H1 (cell line): ENCODE data around the gene PIP5K1B. TPM values are rescaled to one million over a fixed set of nuclear protein-coding genes. Genes with fewer than 3 reads are reported as not detected.
A peak's percentile ranks its signal among the peaks of the same experiment; 100 is the strongest.

ENCODE experiments used
- CTCF ChIA-PET: fragments of 300-600 bp; sonication (Branson Sonifier 250); formaldehyde crosslinking; loops from one replicate; lab custom pipeline; 2021; ENCODE audit not compliant: partially characterized antibody; lab: Charles Lee
- POLR2A ChIA-PET: fragments of 300-600 bp; sonication (Branson Sonifier 250); formaldehyde crosslinking; loops from one replicate; lab custom pipeline; 2021; ENCODE audit warnings: inconsistent platforms; ENCODE audit not compliant: partially characterized antibody; lab: Charles Lee
- DNase-seq, 2 experiments: peaks; one replicate each; pipeline versions ENCODE4 v3.0.0 to v3.0.0-alpha.2; 2010 to 2022; ENCODE audit warnings: low spot score in 2 of 2, low read depth in 1 of 2, mixed read lengths in 1 of 2
- FAIRE-seq: peaks from 2 replicates; lab custom pipeline; 2011; peaks lifted over from hg19 to GRCh38; lab: Jason Lieb, UNC
- H2AFZ ChIP-seq: 2 replicates; pipeline ENCODE4 v1.8.1; 2012; ENCODE audit warnings: low read length, inconsistent platforms
- H2AK5ac ChIP-seq: 2 replicates; pipeline ENCODE4 v1.6.1; 2013; ENCODE audit warnings: low read depth, low read length
- H2BK120ac ChIP-seq: replicated peaks from 2 replicates; pipeline ENCODE3; 2013; ENCODE audit warnings: low read depth, low read length, inconsistent platforms
- H2BK12ac ChIP-seq: 2 replicates; pipeline ENCODE4 v1.6.1; 2013; ENCODE audit warnings: low read depth, low read length
- H2BK15ac ChIP-seq: 2 replicates; pipeline ENCODE4 v1.6.1; 2013; ENCODE audit warnings: low read length
- H2BK20ac ChIP-seq: 2 replicates; pipeline ENCODE4 v1.6.1; 2013; ENCODE audit warnings: low read length
- H2BK5ac ChIP-seq: 2 replicates; pipeline ENCODE4 v1.6.1; 2013; ENCODE audit warnings: low read depth, low read length
- H3K14ac ChIP-seq: 2 replicates; pipeline ENCODE4 v1.6.1; 2013; ENCODE audit warnings: inconsistent platforms; ENCODE audit not compliant: insufficient read length
- H3K18ac ChIP-seq: 2 replicates; pipeline ENCODE4 v1.6.1; 2013; ENCODE audit warnings: low read length; ENCODE audit errors: extremely low read depth
- H3K23ac ChIP-seq: 2 replicates; pipeline ENCODE4 v1.6.1; 2013; ENCODE audit warnings: inconsistent platforms; ENCODE audit not compliant: insufficient read length
- H3K23me2 ChIP-seq: 2 replicates; pipeline ENCODE4 v1.6.1; 2013; ENCODE audit warnings: low read depth, low read length
- H3K27ac ChIP-seq: 2 replicates; pipeline ENCODE4 v1.6.1; 2011; ENCODE audit warnings: low read depth, low read length, inconsistent platforms
- H3K27me3 ChIP-seq, 4 experiments: replicated peaks in 1 of 4; 1 replicate in 1 of 4; 2 replicates in 3 of 4; pipeline versions ENCODE4 v1.6.1 to v1.8.1; 2011 to 2013; ENCODE audit warnings: low read length in 3 of 4, mild to moderate bottlenecking in 3 of 4, inconsistent platforms in 2 of 4, mixed read lengths in 2 of 4, moderate library complexity in 1 of 4; ENCODE audit not compliant: control insufficient read depth in 3 of 4, insufficient read depth in 3 of 4; ENCODE audit errors: extremely low read depth in 1 of 4
- H3K36me3 ChIP-seq, 4 experiments: 2 replicates each; pipeline versions ENCODE4 v1.6.1 to v1.8.1; 2011 to 2013; ENCODE audit warnings: mild to moderate bottlenecking in 4 of 4, low read length in 3 of 4, moderate library complexity in 2 of 4, control low read depth in 1 of 4, inconsistent platforms in 1 of 4; ENCODE audit not compliant: insufficient read depth in 4 of 4, control insufficient read depth in 2 of 4
- H3K4ac ChIP-seq: replicated peaks from 2 replicates; pipeline ENCODE3; 2013; ENCODE audit warnings: low read length, low read depth, mixed read lengths, inconsistent platforms; ENCODE audit not compliant: insufficient read length
- H3K4me1 ChIP-seq, 4 experiments: replicated peaks in 1 of 4; 1 replicate in 1 of 4; 2 replicates in 3 of 4; pipeline versions ENCODE4 v1.6.1 to v1.8.1; 2011 to 2013; ENCODE audit warnings: low read length in 3 of 4, inconsistent platforms in 2 of 4, mixed read lengths in 1 of 4; ENCODE audit not compliant: insufficient read depth in 4 of 4, control insufficient read depth in 3 of 4
- H3K4me2 ChIP-seq, 2 experiments: 2 replicates each; pipeline versions ENCODE4 v1.6.1 to v1.8.1; 2011 to 2013; ENCODE audit warnings: low read depth in 2 of 2, low read length in 2 of 2, control low read depth in 1 of 2, inconsistent platforms in 1 of 2, mild to moderate bottlenecking in 1 of 2; ENCODE audit not compliant: insufficient read depth in 1 of 2
- H3K4me3 ChIP-seq, 4 experiments: fragments of 200-600, 300-600 bp in 1 of 4; sonication (generic), shearing (Covaris generic), sonication (Bioruptor Twin) in 1 of 4; 2 replicates each; pipeline versions ENCODE4 v1.5.1 to v1.8.1; 2011 to 2016; ENCODE audit warnings: low read length in 4 of 4, low read depth in 3 of 4, control low read depth in 2 of 4, inconsistent platforms in 2 of 4, mild to moderate bottlenecking in 2 of 4, mixed read lengths in 1 of 4, moderate library complexity in 1 of 4; ENCODE audit not compliant: insufficient read depth in 2 of 4; ENCODE audit errors: extremely low read depth in 1 of 4
- H3K56ac ChIP-seq: replicated peaks from 2 replicates; pipeline ENCODE3; 2013; ENCODE audit warnings: low read depth, mild to moderate bottlenecking, mixed read lengths, low read length, inconsistent platforms; ENCODE audit not compliant: insufficient read length
- H3K79me1 ChIP-seq: 2 replicates; pipeline ENCODE4 v1.6.1; 2013; ENCODE audit warnings: low read depth, low read length, control low read depth
- H3K79me2 ChIP-seq, 2 experiments: 2 replicates each; pipeline versions ENCODE4 v1.6.1 to v1.8.1; 2012 to 2013; ENCODE audit warnings: low read length in 2 of 2, mild to moderate bottlenecking in 2 of 2, inconsistent platforms in 1 of 2; ENCODE audit not compliant: insufficient read depth in 2 of 2, control insufficient read depth in 1 of 2
- H3K9ac ChIP-seq, 4 experiments: replicated peaks in 1 of 4; 1 replicate in 1 of 4; 2 replicates in 3 of 4; pipeline versions ENCODE4 v1.6.1 to v1.8.1; 2011 to 2013; ENCODE audit warnings: low read depth in 3 of 4, low read length in 3 of 4, control low read depth in 2 of 4, mild to moderate bottlenecking in 2 of 4, moderate library complexity in 2 of 4, inconsistent platforms in 1 of 4; ENCODE audit errors: extremely low read depth in 1 of 4
- H3K9me3 ChIP-seq, 2 experiments: 2 replicates each; pipeline versions ENCODE4 v1.6.1 to v1.8.1; 2012 to 2013; ENCODE audit warnings: mild to moderate bottlenecking in 2 of 2, moderate library complexity in 2 of 2, control low read depth in 1 of 2, inconsistent platforms in 1 of 2, low read depth in 1 of 2, low read length in 1 of 2, mixed read lengths in 1 of 2; ENCODE audit not compliant: insufficient read depth in 2 of 2
- H4K20me1 ChIP-seq, 2 experiments: replicated peaks in 1 of 2; 2 replicates each; pipeline versions ENCODE3 to v1.8.1; 2011 to 2013; ENCODE audit warnings: inconsistent platforms in 2 of 2, low read length in 2 of 2, mild to moderate bottlenecking in 1 of 2; ENCODE audit not compliant: insufficient read depth in 2 of 2, control insufficient read depth in 1 of 2
- H4K5ac ChIP-seq: 2 replicates; pipeline ENCODE4 v1.6.1; 2013; ENCODE audit warnings: low read length, low read depth, mixed read lengths, inconsistent platforms; ENCODE audit not compliant: insufficient read length
- H4K8ac ChIP-seq: 2 replicates; pipeline ENCODE4 v1.8.0; 2013; ENCODE audit warnings: mild to moderate bottlenecking, moderate library complexity, low read length, inconsistent platforms; ENCODE audit not compliant: insufficient read depth; ENCODE audit errors: extremely low read depth
- H4K91ac ChIP-seq: replicated peaks from 2 replicates; pipeline ENCODE3; 2013; ENCODE audit warnings: low read length, mixed read lengths, inconsistent platforms; ENCODE audit not compliant: insufficient read length
- BACH1 ChIP-seq: IDR thresholded peaks from 2 replicates; pipeline ENCODE4 v1.6.1; 2012; ENCODE audit warnings: low read length, improper control_type of control experiment
- CHD2 ChIP-seq: IDR thresholded peaks from 2 replicates; pipeline ENCODE4 v1.6.1; 2012; ENCODE audit warnings: low read length, improper control_type of control experiment
- POLR2AphosphoS5 ChIP-seq: IDR thresholded peaks from 2 replicates; pipeline ENCODE4 v1.6.1; 2011; ENCODE audit warnings: low read depth, low read length
- RAD21 ChIP-seq, 2 experiments: IDR thresholded peaks in 1 of 2; conservative IDR thresholded peaks in 1 of 2; 2 replicates each; pipeline ENCODE4 v1.6.1; 2011; ENCODE audit warnings: low read depth in 2 of 2, low read length in 2 of 2, improper control_type of control experiment in 1 of 2, inconsistent platforms in 1 of 2, mild to moderate bottlenecking in 1 of 2, moderate library complexity in 1 of 2
- WGBS, 2 experiments: shearing (Covaris generic) in 1 of 2; methylation state at CpG; one replicate each; pipeline versions ENCODE4 v1.1.6 to v1.1.7; 2013 to 2015; ENCODE audit warnings: low lambda C conversion rate in 2 of 2, mixed read lengths in 2 of 2, inconsistent platforms in 1 of 2, low coverage in 1 of 2, missing lambda C conversion rate in 1 of 2; ENCODE audit not compliant: insufficient replicate concordance in 2 of 2, insufficient coverage in 1 of 2, insufficient read length in 1 of 2; ENCODE audit errors: extremely low coverage in 1 of 2, missing lambda C conversion rate in 1 of 2; 5-methylcytosine and 5-hydroxymethylcytosine counted together
- polyA plus RNA-seq, 7 experiments: library from polyadenylated mRNA; depleted of rRNA in 3 of 7; stranded (reverse) in 5 of 7; unstranded in 2 of 7; fragments of >200 nt in 5 of 7; fragments of 200-250 nt in 2 of 7; gene quantifications; 1 replicate in 5 of 7; 2 replicates in 1 of 7; 4 replicates in 1 of 7; pipeline versions ENCODE4 v1.2.1 to v1.2.3, GENCODE V29; 2011 to 2013; ENCODE audit warnings: missing spikeins in 2 of 7, mixed read lengths in 2 of 7
- total RNA-seq: library from RNA; stranded (reverse); fragmentation: NEBNext Ultra II Directional; extraction: Animal tissue kit (Norgen Biotek cat#: 25700); gene quantifications from 2 replicates; pipeline ENCODE4 v1.2.1, GENCODE V29; 2021
- TF ChIP-seq, protein P1 (sequence below): IDR thresholded peaks from 2 replicates; pipeline ENCODE4 v1.6.1; 2012; ENCODE audit warnings: inconsistent platforms

Gene PIP5K1B
- total and polyA plus RNA-seq, 2 of the 8 experiments (the other 6 are each of a cell fraction or from before 2014, with no cell fraction given): 4.7 to 7.7 TPM

DNA sequence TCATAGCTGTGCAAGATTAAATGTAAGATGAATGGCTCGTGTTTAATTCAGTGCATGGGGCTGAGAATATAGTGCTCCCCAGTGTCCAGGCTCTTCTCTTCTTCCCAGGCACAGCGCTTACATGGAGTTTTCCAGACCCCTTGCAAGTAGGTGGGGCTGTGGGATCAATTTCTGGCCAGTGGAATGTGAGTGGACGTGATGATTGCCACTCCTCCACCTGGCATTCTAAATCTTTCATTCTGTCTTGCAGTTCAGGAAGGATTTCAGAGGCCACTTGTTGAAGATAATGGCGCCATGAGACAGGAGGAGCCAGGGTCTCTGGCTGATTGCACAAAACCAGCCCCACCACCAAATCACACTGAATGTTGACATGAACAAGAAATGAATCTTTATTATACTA, 7.2 kb upstream of the PIP5K1B start:
- CTCF ChIA-PET: interaction anchor here (0.8 to 2.2 kb wide), 6 partner anchors 13 to 314 kb away, joined by 3 to 11 read pairs (median 4); no protein-coding TSS in a partner anchor
- H4K8ac ChIP-seq: no peak overlapping the region
- POLR2A ChIA-PET: no interaction called here
- no peaks in the 10 kb centered on the region for H3K9me3 ChIP-seq
- no peaks in the 10 kb centered on the region for H3K23me2 ChIP-seq
- no peaks in the 10 kb centered on the region for H3K79me2 ChIP-seq
- H3K18ac ChIP-seq: no peak overlapping the region
- H3K14ac ChIP-seq: no peak overlapping the region
- H3K9ac ChIP-seq: no peak overlapping the region
- H3K27ac ChIP-seq: no peak overlapping the region
- DNase-seq: no peak
- no peaks in the 10 kb centered on the region for H3K4me1 ChIP-seq
- H2BK120ac ChIP-seq: no peak overlapping the region
- no peak overlapping the region for H3K4me2 ChIP-seq
- TF ChIP-seq BACH1 (no peak), CHD2 (no peak), POLR2AphosphoS5 (no peak), RAD21 (IDR thresholded peaks at IDR 0.05 in 1 of 2, conservative IDR thresholded peaks at IDR 0.05 in 1 of 2; ENCODE audit: low read depth in 2 of 2, low read length in 2 of 2) (peak; percentile 19 to 41; a peak in 3 of 4 replicates)
- TF ChIP-seq, protein P1, sequence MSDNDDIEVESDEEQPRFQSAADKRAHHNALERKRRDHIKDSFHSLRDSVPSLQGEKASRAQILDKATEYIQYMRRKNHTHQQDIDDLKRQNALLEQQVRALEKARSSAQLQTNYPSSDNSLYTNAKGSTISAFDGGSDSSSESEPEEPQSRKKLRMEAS: no peak
- TF ChIP-seq, all 59 proteins: peak for 1
- Histone ChIP-seq H2BK20ac (no peak overlapping the region), H4K20me1 (no peaks in the 10 kb centered on the region), H2BK15ac (no peak overlapping the region), H2AK5ac (no peak overlapping the region), H3K56ac (no peak overlapping the region), H2AFZ (peak overlapping the region; percentile 26; the same call in 1 of the 2 replicates), H3K4me3 (no peak overlapping the region), H4K5ac (no peak overlapping the region), H3K27me3 (no peaks in the 10 kb centered on the region), H4K91ac (no peak overlapping the region), H2BK12ac (no peak overlapping the region), H3K36me3 (no peaks in the 10 kb centered on the region), H2BK5ac (no peak overlapping the region), H3K23ac (no peak overlapping the region), H3K79me1 (no peaks in the 10 kb centered on the region), H3K4ac (no peak overlapping the region)
- WGBS, 2 experiments: 78% methylated on average over 4 of the region's 4 CpGs; no CpG with 5 or more reads in 1 of the 2 experiments
- FAIRE-seq: no peak
